Suppressor macrophage (primary cell): ENCODE data around the gene TCEAL1.
"Not testable (repeated sequence)": the region's sequence is repeated elsewhere in the genome, so short reads cannot be mapped to it uniquely, and the experiment has no call there.

ENCODE experiments used
- DNase-seq, 4 experiments: peaks; one replicate each; pipeline ENCODE4 v3.0.0-alpha.2; 2020 to 2022
- total RNA-seq, 17 experiments: gene quantifications; one replicate each; lab custom pipeline; 2026; ENCODE audit warnings: mixed read lengths in 6 of 17, inconsistent platforms in 3 of 17; lab: John Stamatoyannopoulos, UW

The TCEAL1 gene
- 1.9 to 12.7 (median 7.7) reads per million in 17 experiments for total RNA-seq

GRCh38 chrX:103628386-103629317, at the start of gene TCEAL1:
Gene TCEAL1, plus strand, starts transcription at chrX:103628975. Its CDS starts 942 bp downstream, at chrX:103629917.
- peak; percentile 17 to 58 (median 44) for DNase-seq

GRCh38 chrX:103584596-103584995, 44.2 kb upstream of the TCEAL1 start:
- DNase-seq = no peak

- peak; percentile 5 to 53 (median 26) for DNase-seq
Observed at GRCh38 chrX:103585411-103586313, 43.1 kb upstream of the TCEAL1 start, which contains the start of gene TCEAL4. Gene TCEAL4, plus strand, starts transcription at chrX:103585515. Its CDS starts 1,161 bp downstream, at chrX:103586676.

- DNase-seq = peak in 1 of 4 experiments; percentile 2
Observed at GRCh38 chrX:103586314-103586646, 42.5 kb upstream of the TCEAL1 start.

GRCh38 chrX:103586659-103587058, 42.1 kb upstream of the TCEAL1 start:
- DNase-seq = no peak

GRCh38 chrX:103592295-103592694, 36.5 kb upstream of the TCEAL1 start:
- DNase-seq = not testable (repeated sequence)

GRCh38 chrX:103595202-103595601, 33.6 kb upstream of the TCEAL1 start:
- DNase-seq = not testable (repeated sequence)

GRCh38 chrX:103607364-103608305, 21.1 kb upstream of the TCEAL1 start, which contains the start of gene TCEAL3:
Gene TCEAL3, plus strand, starts transcription at chrX:103607963. Its CDS starts 1,102 bp downstream, at chrX:103609065.
- DNase-seq = peak; percentile 20 to 61 (median 42)

- DNase-seq = peak; percentile 12 to 56 (median 45)
Observed at GRCh38 chrX:103608306-103608963, 20.3 kb upstream of the TCEAL1 start.

- no peak for DNase-seq
Observed at GRCh38 chrX:103610282-103610681, 18.5 kb upstream of the TCEAL1 start.

- no peak for DNase-seq
Observed at GRCh38 chrX:103613362-103613890, 15.3 kb upstream of the TCEAL1 start.

- no peak for DNase-seq
Observed at GRCh38 chrX:103614999-103615398, 13.8 kb upstream of the TCEAL1 start.

GRCh38 chrX:103615781-103616371, 12.9 kb upstream of the TCEAL1 start:
- DNase-seq = no peak

GRCh38 chrX:103616676-103617186, 12.0 kb upstream of the TCEAL1 start:
- no peak for DNase-seq

- no peak for DNase-seq
Observed at GRCh38 chrX:103624111-103624510, 4.7 kb upstream of the TCEAL1 start.

GRCh38 chrX:103626855-103627254, 1.9 kb upstream of the TCEAL1 start:
- peak in 3 of 4 experiments; percentile 4 to 55 (median 34) for DNase-seq

GRCh38 chrX:103629318-103630170, 769 bp downstream of the TCEAL1 start:
- peak; percentile 29 to 73 (median 52) for DNase-seq

- DNase-seq = no peak
Observed at GRCh38 chrX:103630171-103630511, 1.4 kb downstream of the TCEAL1 start.

GRCh38 chrX:103631145-103631544, 2.4 kb downstream of the TCEAL1 start:
- no peak for DNase-seq
